NCI-H1417 (cell line): ENCODE measurements around the gene MASP1.

ENCODE experiments used
- DNase-seq, 3 experiments: peaks; one replicate each; lab custom pipeline; 2025; lab: John Stamatoyannopoulos, UW

MASP1 gene

GRCh38 chr3:187291512-187292132 lies at the start of gene MASP1:
Gene MASP1 (minus strand): TSS chr3:187291737. CDS start chr3:187291632, 105 bp downstream.
- DNase-seq, result no peak

GRCh38 chr3:187340578-187340977 lies 49.0 kb upstream of the MASP1 start:
- DNase-seq, result no peak

- peak in 1 of 3 experiments; percentile 21 for DNase-seq
Measured at GRCh38 chr3:187336322-187336721, 44.8 kb upstream of the MASP1 start.

GRCh38 chr3:187334904-187335303 lies 43.4 kb upstream of the MASP1 start:
- no peak for DNase-seq

GRCh38 chr3:187328691-187329090 lies 37.2 kb upstream of the MASP1 start:
- DNase-seq, result no peak

- DNase-seq, result no peak
Measured at GRCh38 chr3:187327845-187328244, 36.3 kb upstream of the MASP1 start.

- DNase-seq, result no peak
Measured at GRCh38 chr3:187325632-187326031, 34.1 kb upstream of the MASP1 start.

- DNase-seq, result no peak
Measured at GRCh38 chr3:187323091-187323490, 31.6 kb upstream of the MASP1 start.

GRCh38 chr3:187322291-187322690 lies 30.8 kb upstream of the MASP1 start:
- DNase-seq, result no peak

- DNase-seq, result no peak
Measured at GRCh38 chr3:187321766-187322165, 30.2 kb upstream of the MASP1 start.

GRCh38 chr3:187319699-187320302 lies 28.3 kb upstream of the MASP1 start:
- DNase-seq, result peak; percentile 38 to 71 (median 51)

- DNase-seq, result peak; percentile 42 to 74 (median 51)
Measured at GRCh38 chr3:187318819-187319616, 27.5 kb upstream of the MASP1 start.

GRCh38 chr3:187315872-187316271 lies 24.3 kb upstream of the MASP1 start:
- no peak for DNase-seq

GRCh38 chr3:187314176-187314575 lies 22.6 kb upstream of the MASP1 start:
- no peak for DNase-seq

GRCh38 chr3:187310954-187311470 lies 19.5 kb upstream of the MASP1 start:
- no peak for DNase-seq

GRCh38 chr3:187310226-187310625 lies 18.7 kb upstream of the MASP1 start:
- no peak for DNase-seq

- no peak for DNase-seq
Measured at GRCh38 chr3:187305881-187306280, 14.3 kb upstream of the MASP1 start.

GRCh38 chr3:187299611-187300010 lies 8.1 kb upstream of the MASP1 start:
- DNase-seq, result no peak

- DNase-seq, result no peak
Measured at GRCh38 chr3:187296911-187297310, 5.4 kb upstream of the MASP1 start.

GRCh38 chr3:187296058-187296457 lies 4.5 kb upstream of the MASP1 start:
- no peak for DNase-seq

GRCh38 chr3:187295316-187296034 lies 3.9 kb upstream of the MASP1 start:
- no peak for DNase-seq
